ENCODE results near the gene VEGFB. TPM values are rescaled to one million over a fixed set of nuclear protein-coding genes. Genes with fewer than 3 reads are reported as not detected.

Gene VEGFB
- total and polyA plus RNA-seq, 2 donors (not counting 3 experiments of a cell fraction or from before 2014, with no cell fraction given), result 19.3 to 98.1 TPM

- no peak overlapping the region for H2AFZ ChIP-seq (ENCODE audit: low read depth, low read length)
These were observed 11.8 kb upstream of the VEGFB start for GRCh38 chr11:64222651-64223000.

More at GRCh38 chr11:64222651-64223000, 11.8 kb upstream of the VEGFB start:
- no peak overlapping the region for H3K27ac ChIP-seq (ENCODE audit: insufficient read depth, low read depth, low read length)
- H3K27me3 ChIP-seq (ENCODE audit: control insufficient read depth in 2 of 2, insufficient read depth in 2 of 2, low read length in 2 of 2), result no peaks in the 10 kb centered on the region
- TF ChIP-seq EZH2 (IDR thresholded peaks at IDR 0.05; ENCODE audit: borderline replicate concordance, low read depth, low read length, severe bottlenecking) (no peak), FOS (IDR thresholded peaks at IDR 0.05; ENCODE audit: borderline replicate concordance, insufficient read depth, low read length) (no peak), POLR2A (IDR thresholded peaks at IDR 0.05; ENCODE audit: low read depth, low read length) (no peak), JUN (IDR thresholded peaks at IDR 0.05; ENCODE audit: borderline replicate concordance, insufficient read depth, insufficient read length, low read depth) (no peak), MYC (IDR thresholded peaks at IDR 0.05; ENCODE audit: low read depth, low read length) (no peak), GATA2 (IDR thresholded peaks at IDR 0.05; ENCODE audit: insufficient read depth, insufficient read length, low read depth, low read length) (no peak), CTCF (IDR thresholded peaks at IDR 0.05; ENCODE audit: extremely low read depth in 1 of 2, insufficient read depth in 1 of 2, low read depth in 1 of 2, low read length in 2 of 2) (no peak), POLR2AphosphoS5 (IDR thresholded peaks at IDR 0.05; ENCODE audit: insufficient read depth, low read depth, low read length) (no peak), MAX (IDR thresholded peaks at IDR 0.05; ENCODE audit: insufficient read depth, insufficient read length) (no peak)
- FAIRE-seq (no peak), DNase-seq (ENCODE audit: low read depth, low spot score) (no peak)
- ChIA-PET CTCF (no interaction called here), POLR2A (no interaction called here)
- peaks cover 8% of the 10 kb centered on the region for H3K79me2 ChIP-seq (ENCODE audit: control insufficient read depth, insufficient read depth, low read length)
- H3K9me3 ChIP-seq (replicated peaks; ENCODE audit: control insufficient read depth, insufficient read depth, low read length), result no peaks in the 10 kb centered on the region
- no peak overlapping the region for H3K9ac ChIP-seq (replicated peaks; ENCODE audit: extremely low read depth, insufficient read depth, low read length)
- H3K4me2 ChIP-seq (ENCODE audit: insufficient read depth, low read length), result no peak overlapping the region
- H3K36me3 ChIP-seq (ENCODE audit: control insufficient read depth in 2 of 2, extremely low read depth in 1 of 2, insufficient read depth in 2 of 2, low read length in 2 of 2), result peaks cover 0 to 6% of the 10 kb centered on the region in 2 experiments
- H3K4me3 ChIP-seq (replicated peaks in 1 of 3; ENCODE audit: insufficient read depth in 1 of 3, low read depth in 1 of 3, low read length in 3 of 3), result no peak overlapping the region
- BruUV-seq (replicated peaks), result no TSS peak
- no peaks in the 10 kb centered on the region for H3K9me1 ChIP-seq (replicated peaks; ENCODE audit: control insufficient read depth, extremely low read depth, insufficient read depth, low read length)
- dilution Hi-C loops (cut with MboI; ENCODE audit: extremely low pct_ligation_motif_present, low sequenced_read_pairs) (no loop called here), intact Hi-C loops (cut with micrococcal nuclease) (no loop called here)
- H4K20me1 ChIP-seq (replicated peaks; ENCODE audit: control insufficient read depth, extremely low read depth, insufficient read depth, low read length), result no peaks in the 10 kb centered on the region
- peaks cover 13% of the 10 kb centered on the region for H3K4me1 ChIP-seq (ENCODE audit: control insufficient read depth, extremely low read depth, insufficient read depth, low read length)
